Measurements from ENCODE around the gene HIP1. TPM values are rescaled to one million over a fixed set of nuclear protein-coding genes. Genes with fewer than 3 reads are reported as not detected.

The HIP1 gene
- total and polyA plus RNA-seq, 2 of the 4 experiments (the other 2 are of a cell fraction) = 6.8 to 10.0 TPM

DNA sequence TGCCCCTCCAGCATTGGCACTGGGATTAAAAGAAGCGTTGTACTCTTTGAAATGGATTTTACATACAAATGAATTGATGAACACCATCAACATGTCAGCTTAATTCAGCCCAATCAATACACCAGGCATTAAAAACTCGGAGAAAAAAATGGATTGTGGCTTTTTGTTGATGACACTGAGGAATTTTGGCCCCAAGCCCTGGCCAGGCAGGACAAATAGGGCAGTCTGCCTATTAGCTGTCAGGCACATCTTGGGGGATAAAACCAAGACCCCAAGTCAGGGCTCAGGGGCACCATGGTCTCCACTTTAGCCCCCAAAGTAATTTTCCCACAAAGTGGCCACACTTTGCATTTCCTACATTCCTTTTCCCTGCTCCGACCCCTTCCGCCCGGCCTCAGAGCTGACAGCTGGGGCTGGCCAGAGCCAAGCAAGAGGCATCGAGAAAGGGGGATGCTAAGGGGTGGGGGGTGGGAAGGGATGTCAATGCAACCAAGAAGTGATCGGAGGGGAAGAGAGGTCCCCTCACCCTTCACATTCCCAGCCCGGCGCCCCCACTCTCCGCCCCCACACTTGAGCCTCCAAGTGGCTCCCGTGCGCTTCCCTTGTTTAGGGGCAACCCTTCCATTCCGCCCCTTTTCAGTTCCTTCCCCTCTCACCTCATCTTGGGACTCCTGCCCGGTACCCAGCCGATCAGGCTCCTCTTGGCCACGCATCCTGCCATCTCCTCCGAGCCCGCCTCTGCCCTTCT lies 711 bp downstream of the HIP1 start:
- TF ChIP-seq FOS (IDR thresholded peaks at IDR 0.05; ENCODE audit: low read depth, low read length) (no peak), MXI1 (IDR thresholded peaks at IDR 0.05; ENCODE audit: borderline replicate concordance, low read depth, low read length) (no peak), BHLHE40 (IDR thresholded peaks at IDR 0.05; ENCODE audit: low read depth, low read length) (no peak), SMC3 (IDR thresholded peaks at IDR 0.05; ENCODE audit: low read depth, low read length) (no peak)
- TF ChIP-seq, protein P1, sequence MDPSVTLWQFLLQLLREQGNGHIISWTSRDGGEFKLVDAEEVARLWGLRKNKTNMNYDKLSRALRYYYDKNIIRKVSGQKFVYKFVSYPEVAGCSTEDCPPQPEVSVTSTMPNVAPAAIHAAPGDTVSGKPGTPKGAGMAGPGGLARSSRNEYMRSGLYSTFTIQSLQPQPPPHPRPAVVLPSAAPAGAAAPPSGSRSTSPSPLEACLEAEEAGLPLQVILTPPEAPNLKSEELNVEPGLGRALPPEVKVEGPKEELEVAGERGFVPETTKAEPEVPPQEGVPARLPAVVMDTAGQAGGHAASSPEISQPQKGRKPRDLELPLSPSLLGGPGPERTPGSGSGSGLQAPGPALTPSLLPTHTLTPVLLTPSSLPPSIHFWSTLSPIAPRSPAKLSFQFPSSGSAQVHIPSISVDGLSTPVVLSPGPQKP (IDR thresholded peaks at IDR 0.05; ENCODE audit: borderline replicate concordance, low read depth, low read length) = no peak
- POLR2A ChIA-PET (ENCODE audit: unreplicated experiment) = no interaction called here
- H2AK9ac ChIP-seq (replicated peaks; ENCODE audit: low read depth, low read length, poor library complexity) = peak overlapping the region; percentile 71
- peaks cover 13% of the 10 kb centered on the region for H3K4me1 ChIP-seq (ENCODE audit: control insufficient read depth, insufficient read depth, low read length)
- no peak overlapping the region for H2BK20ac ChIP-seq (ENCODE audit: low read depth, low read length)
- BruUV-seq (replicated peaks) = no TSS peak
- peak overlapping the region; percentile 76 for H3K4me2 ChIP-seq (ENCODE audit: low read depth, low read length)
- dilution Hi-C loops (cut with HindIII; ENCODE audit: low sequenced_read_pairs, unreplicated experiment) (no loop called here), in situ Hi-C loops (cut with MboI; ENCODE audit: low sequenced_read_pairs) (no loop called here), intact Hi-C loops (cut with micrococcal nuclease) (loop anchor here (2.0 kb wide), 1 partner anchor 209 kb away; no protein-coding TSS in a partner anchor)
- peak overlapping the region; percentile 66 for H3K4ac ChIP-seq (ENCODE audit: low read depth, low read length)
- H2AK5ac ChIP-seq (ENCODE audit: low read depth, low read length) = peak overlapping the region; percentile 56
- DNase-seq (no peak), ATAC-seq (ENCODE audit: low read depth) (no peak)
- peak overlapping the region; percentile 47 for H2BK5ac ChIP-seq (ENCODE audit: low read depth, low read length, poor library complexity, severe bottlenecking)
- peak overlapping the region; percentile 98 for H2AFZ ChIP-seq (replicated peaks; ENCODE audit: low read length, poor library complexity)
- H4K91ac ChIP-seq (ENCODE audit: insufficient read depth, low read depth, low read length) = peak overlapping the region; percentile 20; the same call in 1 of the 2 replicates
- no peak overlapping the region for H4K5ac ChIP-seq (ENCODE audit: low read depth, low read length)
- peak overlapping the region; percentile 75 for H3K9ac ChIP-seq (ENCODE audit: low read depth, low read length)
- peaks cover 13% of the 10 kb centered on the region for H3K9me1 ChIP-seq (ENCODE audit: insufficient read depth, low read length)
- peak overlapping the region; percentile 66 for H3K27ac ChIP-seq (ENCODE audit: insufficient read depth, low read length)
- no peak overlapping the region for H3K18ac ChIP-seq (ENCODE audit: low read depth, low read length)
- H3K56ac ChIP-seq (ENCODE audit: extremely low read depth, insufficient read depth, low read length) = no peak overlapping the region
- H2BK120ac ChIP-seq (ENCODE audit: low read depth, low read length) = peak overlapping the region; percentile 54; the same call in 1 of the 2 replicates
- H2BK15ac ChIP-seq (ENCODE audit: low read depth, low read length) = peak overlapping the region; percentile 27; the same call in 1 of the 3 replicates
- H3K9me3 ChIP-seq (ENCODE audit: control insufficient read depth, insufficient read depth, low read length) = no peaks in the 10 kb centered on the region
- H3K36me3 ChIP-seq (ENCODE audit: control insufficient read depth, insufficient read depth, low read length) = no peaks in the 10 kb centered on the region
- CTCF ChIA-PET = interaction anchor here (1.3 kb wide), 1 partner anchor 10 kb away, joined by 3 read pairs; no protein-coding TSS in a partner anchor
- H3K27me3 ChIP-seq (ENCODE audit: control insufficient read depth, insufficient read depth, low read length) = no peaks in the 10 kb centered on the region
- peaks cover 5% of the 10 kb centered on the region; the same call in 1 of the 2 replicates for H4K20me1 ChIP-seq (ENCODE audit: insufficient read depth, low read length)
- peak overlapping the region; percentile 86 for H3K4me3 ChIP-seq (ENCODE audit: insufficient read depth, low read depth, low read length)
- H3K23ac ChIP-seq (ENCODE audit: low read depth, low read length) = peak overlapping the region; percentile 36
- H4K8ac ChIP-seq (ENCODE audit: low read depth in 2 of 2, low read length in 2 of 2) = peak overlapping the region in 1 of 2 experiments; percentile 58; a peak in 1 of 4 replicates
- peaks cover 8 to 36% of the 10 kb centered on the region in 2 experiments for H3K79me1 ChIP-seq (ENCODE audit: low read depth in 1 of 2, low read length in 2 of 2)
- WGBS, 2 experiments (ENCODE audit: extremely low coverage in 2 of 2, insufficient read length in 1 of 2) = 0% methylated on average over 2 of the region's 18 CpGs; no CpG with 5 or more reads in 1 of the 2 experiments
- peak overlapping the region; percentile 69 for H3K14ac ChIP-seq (replicated peaks; ENCODE audit: low read depth, low read length)
